SHP77 treated with DMSO at 0.1 percent for 48 hours (cell line): ENCODE data around the gene MFSD11.
"Not testable (repeated sequence)": the region's sequence is repeated elsewhere in the genome, so short reads cannot be mapped to it uniquely, and the experiment has no call there.

Experiments
- DNase-seq: peaks from one replicate; lab custom pipeline; 2025; lab: John Stamatoyannopoulos, UW

The MFSD11 gene

GRCh38 chr17:76726776-76727718 lies 10.9 kb upstream of the MFSD11 start, which contains the start of gene METTL23:
Gene METTL23, plus strand, starts transcription at chr17:76726839. Its CDS starts 2,872 bp downstream, at chr17:76729711.
- no peak for DNase-seq

GRCh38 chr17:76727745-76728456 lies 10.0 kb upstream of the MFSD11 start:
- no peak for DNase-seq

GRCh38 chr17:76731800-76732733 lies 5.9 kb upstream of the MFSD11 start:
- not testable (repeated sequence) for DNase-seq

DNA sequence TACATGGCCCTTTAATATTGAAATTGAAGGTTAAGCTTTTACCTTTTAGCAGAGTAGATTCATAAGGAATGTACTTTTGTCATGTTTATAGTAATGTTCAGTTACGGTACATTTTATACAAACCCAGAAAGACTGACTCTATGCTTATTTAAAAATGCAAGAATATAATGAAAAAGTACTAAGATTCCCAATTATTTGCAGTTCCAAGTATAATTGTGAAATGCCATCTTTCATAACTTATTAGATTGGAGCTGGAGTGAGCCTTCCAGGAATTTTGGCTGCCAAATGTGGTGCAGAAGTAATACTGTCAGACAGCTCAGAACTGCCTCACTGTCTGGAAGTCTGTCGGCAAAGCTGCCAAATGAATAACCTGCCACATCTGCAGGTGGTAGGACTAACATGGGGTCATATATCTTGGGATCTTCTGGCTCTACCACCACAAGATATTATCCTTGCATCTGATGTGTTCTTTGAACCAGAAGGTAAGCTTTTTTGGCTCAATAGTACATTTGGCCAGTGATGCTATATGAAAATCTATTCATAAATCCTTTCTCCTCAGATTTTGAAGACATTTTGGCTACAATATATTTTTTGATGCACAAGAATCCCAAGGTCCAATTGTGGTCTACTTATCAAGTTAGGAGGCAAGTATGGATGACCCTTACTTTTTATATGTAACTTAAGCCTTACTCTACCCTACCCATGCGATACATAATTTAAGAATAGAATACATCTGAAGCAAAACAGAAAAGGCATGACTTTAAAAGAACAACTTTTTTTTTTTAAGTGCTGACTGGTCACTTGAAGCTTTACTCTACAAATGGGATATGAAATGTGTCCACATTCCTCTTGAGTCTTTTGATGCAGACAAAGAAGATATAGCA lies 4.9 kb upstream of the MFSD11 start:
- DNase-seq = no peak

- no peak for DNase-seq
Observed at GRCh38 chr17:76733618-76733957, 4.3 kb upstream of the MFSD11 start.

- DNase-seq = no peak
Observed at GRCh38 chr17:76734080-76734840, 3.7 kb upstream of the MFSD11 start.

DNA sequence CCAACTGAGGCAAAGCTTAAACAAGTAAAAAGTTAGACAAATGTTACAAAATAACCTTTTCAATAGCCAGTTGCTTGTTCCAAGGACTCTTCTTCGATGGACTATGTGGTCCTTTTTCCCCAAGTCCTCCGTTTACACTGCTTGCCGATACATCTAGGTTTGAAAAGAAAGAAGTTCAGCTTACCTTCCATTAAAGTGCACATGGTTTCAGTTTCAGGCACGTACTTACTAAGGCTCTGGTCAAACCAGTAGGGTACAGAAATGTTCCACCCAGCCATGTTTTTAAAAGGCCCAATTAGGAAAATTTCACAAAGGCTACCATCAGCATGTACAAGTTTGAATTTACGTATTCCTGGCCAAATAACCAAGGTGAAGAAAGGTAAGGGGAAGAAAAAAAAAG lies 2.9 kb upstream of the MFSD11 start:
- DNase-seq = no peak

- no peak for DNase-seq
Observed at GRCh38 chr17:76735586-76736348, 2.2 kb upstream of the MFSD11 start.

- no peak for DNase-seq
Observed at GRCh38 chr17:76736349-76737081, 1.4 kb upstream of the MFSD11 start.

GRCh38 chr17:76737082-76737675 lies 740 bp upstream of the MFSD11 start, which contains the start of gene SRSF2:
Gene SRSF2, minus strand, starts transcription at chr17:76737331. Its CDS starts 171 bp downstream, at chr17:76737160.
- peak; percentile 94 for DNase-seq

DNA sequence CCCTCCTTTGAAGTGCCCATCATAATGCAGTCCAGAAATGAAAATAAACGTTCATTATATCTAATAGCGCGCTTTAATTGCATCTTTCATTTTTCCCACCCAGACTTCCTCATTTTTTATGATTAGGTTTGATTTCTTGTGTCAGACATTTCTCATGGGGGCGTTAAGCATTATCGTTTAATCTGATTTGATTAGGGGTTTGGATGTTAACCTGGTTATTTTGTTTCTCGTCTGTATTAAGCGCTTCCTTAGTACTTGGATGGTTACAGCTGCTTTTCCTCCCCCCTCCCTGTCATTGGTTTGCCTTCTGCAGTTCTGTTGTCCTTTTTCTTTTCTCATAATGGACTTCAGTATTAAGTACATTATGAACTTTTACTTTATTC lies 540 bp downstream of the MFSD11 start:
- no peak for DNase-seq

GRCh38 chr17:76739568-76740115 lies 1.7 kb downstream of the MFSD11 start:
- not testable (repeated sequence) for DNase-seq

- DNase-seq = no peak
Observed at GRCh38 chr17:76740329-76741118, 2.6 kb downstream of the MFSD11 start.

- DNase-seq = no peak
Observed at GRCh38 chr17:76742958-76743357, 5.0 kb downstream of the MFSD11 start.

DNA sequence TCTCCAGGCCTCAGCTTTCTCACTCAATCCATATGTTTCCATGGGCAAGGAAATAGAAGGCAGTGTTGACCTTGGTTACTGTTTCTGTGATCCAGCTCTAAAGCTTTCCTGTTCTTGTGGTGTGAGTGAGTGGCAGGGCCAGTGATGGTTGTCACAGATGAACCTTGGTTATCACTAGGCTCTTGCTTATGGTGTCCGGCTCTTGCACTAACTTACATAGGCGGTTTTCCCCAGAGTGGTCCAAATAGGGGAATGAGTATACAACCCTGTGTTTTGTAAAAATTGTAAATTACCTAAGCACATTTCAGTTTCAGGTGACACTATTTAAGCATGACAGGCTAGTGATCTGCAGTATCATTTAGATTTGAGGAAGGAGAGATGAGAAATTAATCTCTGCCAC lies 6.8 kb downstream of the MFSD11 start:
- no peak for DNase-seq

DNA sequence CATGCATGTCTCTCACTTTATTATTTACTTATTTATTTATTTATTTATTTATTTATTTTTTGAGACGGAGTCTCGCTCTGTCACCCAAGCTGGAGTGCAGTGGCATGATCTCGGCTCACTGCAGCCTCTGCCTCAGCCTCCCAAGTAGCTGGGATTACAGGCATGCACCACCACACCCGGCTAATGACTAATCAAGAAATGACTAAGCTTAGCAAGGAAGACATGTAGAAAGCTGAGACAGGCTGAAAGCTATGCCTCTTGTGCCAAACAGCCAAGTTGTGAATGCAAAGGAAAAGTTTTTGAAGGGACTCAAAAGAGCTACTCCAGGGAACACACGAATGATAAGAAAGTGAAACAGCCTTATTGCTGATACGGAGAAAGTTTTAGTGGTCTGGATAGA lies 7.9 kb downstream of the MFSD11 start:
- DNase-seq = not testable (repeated sequence)

DNA sequence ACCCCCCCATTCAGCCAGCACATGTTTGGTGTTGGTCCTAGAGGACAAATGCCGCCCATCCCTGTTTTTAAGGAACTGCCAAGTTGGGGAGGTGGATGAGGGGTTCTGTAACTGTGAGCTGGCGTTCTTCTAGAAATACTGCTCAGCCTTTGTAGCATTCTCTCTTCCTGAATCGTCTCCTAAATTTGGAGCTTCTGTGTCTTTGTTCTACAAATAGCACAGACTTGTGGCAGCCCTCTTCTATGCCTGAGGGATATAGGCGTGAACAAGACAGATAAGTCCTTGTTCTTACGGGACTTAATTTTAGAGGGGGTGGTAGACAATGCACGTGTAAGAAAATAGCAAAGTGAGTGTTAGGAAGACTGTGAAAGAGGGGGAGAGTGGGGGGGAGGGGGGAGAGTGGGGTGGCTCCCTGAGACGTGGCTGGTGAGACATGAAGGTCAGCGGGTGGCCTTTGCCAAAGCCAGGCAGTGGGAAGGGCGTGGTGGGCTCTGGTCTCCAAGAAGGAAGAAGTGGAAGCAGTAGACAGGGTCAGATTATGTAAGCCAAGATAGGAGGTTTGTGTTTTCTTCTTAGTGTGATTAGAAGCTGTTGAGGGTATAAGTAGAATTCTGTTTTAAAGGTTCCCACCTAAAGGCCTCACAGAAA lies 9.9 kb downstream of the MFSD11 start:
- DNase-seq = no peak
